Duodenal mucosa (tissue), 2 donors: ENCODE data around the gene ERBB4.

ENCODE experiments used
- H3K27ac ChIP-seq: one replicate; pipeline ENCODE4 v1.7.0; 2013; ENCODE audit warnings: low read depth, low read length
- H3K27me3 ChIP-seq, 2 donors: one replicate each; pipeline ENCODE4 v1.7.0; 2013; ENCODE audit warnings: low read length in 2 of 2, control low read depth in 1 of 2; ENCODE audit not compliant: insufficient read depth in 2 of 2, control insufficient read depth in 1 of 2
- H3K36me3 ChIP-seq, 2 donors: one replicate each; pipeline ENCODE4 v1.7.0; 2013; ENCODE audit warnings: low read length in 2 of 2, control low read depth in 1 of 2; ENCODE audit not compliant: insufficient read depth in 2 of 2, control insufficient read depth in 1 of 2
- H3K4me1 ChIP-seq, 2 donors: one replicate each; pipeline ENCODE4 v1.7.0; 2013; ENCODE audit warnings: low read length in 2 of 2, control low read depth in 1 of 2; ENCODE audit not compliant: insufficient read depth in 2 of 2, control insufficient read depth in 1 of 2
- H3K4me3 ChIP-seq, 2 donors: one replicate each; pipeline ENCODE4 v1.7.0; 2013; ENCODE audit warnings: low read length in 2 of 2, low read depth in 1 of 2
- H3K9ac ChIP-seq, 2 donors: one replicate each; pipeline ENCODE4 v1.7.0; 2013; ENCODE audit warnings: low read length in 2 of 2, low read depth in 1 of 2
- H3K9me3 ChIP-seq, 2 donors: one replicate each; pipeline ENCODE4 v1.7.0; 2013; ENCODE audit warnings: low read length in 2 of 2, control low read depth in 1 of 2; ENCODE audit not compliant: control insufficient read depth in 1 of 2

Gene ERBB4

GRCh38 chr2:211417544-211417943, 1121.1 kb downstream of the ERBB4 start:
- Histone ChIP-seq H3K9ac (no peak overlapping the region), H3K27me3 (no peaks in the 10 kb centered on the region)

GRCh38 chr2:211416373-211416772, 1122.2 kb downstream of the ERBB4 start:
- Histone ChIP-seq H3K4me1 (no peaks in the 10 kb centered on the region), H3K27ac (no peak overlapping the region), H3K4me3 (no peak overlapping the region), H3K36me3 (no peaks in the 10 kb centered on the region), H3K9ac (no peak overlapping the region), H3K27me3 (no peaks in the 10 kb centered on the region), H3K9me3 (no peaks in the 10 kb centered on the region)

More at GRCh38 chr2:211417544-211417943, 1121.1 kb downstream of the ERBB4 start:
- no peak overlapping the region for H3K4me3 ChIP-seq
- no peaks in the 10 kb centered on the region for H3K4me1 ChIP-seq
- H3K9me3 ChIP-seq, result no peaks in the 10 kb centered on the region
- H3K36me3 ChIP-seq, result no peaks in the 10 kb centered on the region
- H3K27ac ChIP-seq, result no peak overlapping the region

GRCh38 chr2:211413746-211414145, 1124.9 kb downstream of the ERBB4 start:
- Histone ChIP-seq H3K4me3 (no peak overlapping the region), H3K9me3 (no peaks in the 10 kb centered on the region), H3K27ac (no peak overlapping the region), H3K36me3 (no peaks in the 10 kb centered on the region), H3K27me3 (no peaks in the 10 kb centered on the region), H3K4me1 (no peaks in the 10 kb centered on the region), H3K9ac (no peak overlapping the region)

GRCh38 chr2:211408483-211408891, 1130.1 kb downstream of the ERBB4 start:
- Histone ChIP-seq H3K9me3 (no peaks in the 10 kb centered on the region), H3K36me3 (no peaks in the 10 kb centered on the region), H3K27me3 (no peaks in the 10 kb centered on the region), H3K4me3 (no peak overlapping the region), H3K9ac (no peak overlapping the region), H3K27ac (no peak overlapping the region), H3K4me1 (no peaks in the 10 kb centered on the region)

GRCh38 chr2:211407076-211407475, 1131.5 kb downstream of the ERBB4 start:
- Histone ChIP-seq H3K9me3 (no peaks in the 10 kb centered on the region), H3K4me1 (no peaks in the 10 kb centered on the region), H3K36me3 (no peaks in the 10 kb centered on the region), H3K27ac (no peak overlapping the region), H3K9ac (no peak overlapping the region), H3K4me3 (no peak overlapping the region), H3K27me3 (no peaks in the 10 kb centered on the region)

GRCh38 chr2:211405036-211405435, 1133.6 kb downstream of the ERBB4 start:
- no peaks in the 10 kb centered on the region for H3K36me3 ChIP-seq
- H3K9ac ChIP-seq, result no peak overlapping the region
- no peaks in the 10 kb centered on the region for H3K27me3 ChIP-seq
- H3K4me1 ChIP-seq, result no peaks in the 10 kb centered on the region
- no peaks in the 10 kb centered on the region for H3K9me3 ChIP-seq
- H3K27ac ChIP-seq, result no peak overlapping the region
- H3K4me3 ChIP-seq, result no peak overlapping the region

- Histone ChIP-seq H3K4me1 (no peaks in the 10 kb centered on the region), H3K36me3 (no peaks in the 10 kb centered on the region), H3K9ac (no peak overlapping the region), H3K27me3 (no peaks in the 10 kb centered on the region), H3K9me3 (no peaks in the 10 kb centered on the region), H3K4me3 (no peak overlapping the region), H3K27ac (no peak overlapping the region)
These were observed 1134.5 kb downstream of the ERBB4 start for GRCh38 chr2:211404098-211404497.

GRCh38 chr2:211401328-211401727, 1137.3 kb downstream of the ERBB4 start:
- no peak overlapping the region for H3K9ac ChIP-seq
- no peak overlapping the region for H3K4me3 ChIP-seq
- no peaks in the 10 kb centered on the region for H3K36me3 ChIP-seq
- H3K27ac ChIP-seq, result no peak overlapping the region
- H3K27me3 ChIP-seq, result no peaks in the 10 kb centered on the region
- H3K4me1 ChIP-seq, result no peaks in the 10 kb centered on the region
- H3K9me3 ChIP-seq, result no peaks in the 10 kb centered on the region

GRCh38 chr2:211397764-211398163, 1140.8 kb downstream of the ERBB4 start:
- Histone ChIP-seq H3K9me3 (no peaks in the 10 kb centered on the region), H3K4me3 (no peak overlapping the region), H3K4me1 (no peaks in the 10 kb centered on the region), H3K27ac (no peak overlapping the region), H3K36me3 (no peaks in the 10 kb centered on the region), H3K27me3 (no peaks in the 10 kb centered on the region), H3K9ac (no peak overlapping the region)

GRCh38 chr2:211396815-211397214, 1141.8 kb downstream of the ERBB4 start:
- Histone ChIP-seq H3K9me3 (no peaks in the 10 kb centered on the region), H3K36me3 (no peaks in the 10 kb centered on the region), H3K4me3 (no peak overlapping the region), H3K27ac (no peak overlapping the region), H3K9ac (no peak overlapping the region), H3K27me3 (no peaks in the 10 kb centered on the region), H3K4me1 (no peaks in the 10 kb centered on the region)

- H3K4me3 ChIP-seq, result no peak overlapping the region
- H3K27me3 ChIP-seq, result no peaks in the 10 kb centered on the region
- no peaks in the 10 kb centered on the region for H3K9me3 ChIP-seq
- no peaks in the 10 kb centered on the region for H3K36me3 ChIP-seq
- no peak overlapping the region for H3K27ac ChIP-seq
- no peak overlapping the region for H3K9ac ChIP-seq
- no peaks in the 10 kb centered on the region for H3K4me1 ChIP-seq
These were observed 1147.4 kb downstream of the ERBB4 start for GRCh38 chr2:211391189-211391567.
